Activated CD4-positive, alpha-beta T cell treated with anti-CD3 and anti-CD28 coated beads for 48 hours (primary cell): ENCODE measurements around the gene SPAST.
"Not testable (repeated sequence)": the region's sequence is repeated elsewhere in the genome, so short reads cannot be mapped to it uniquely, and the experiment has no call there.

ENCODE experiments used
- DNase-seq: peaks from one replicate; pipeline ENCODE4 v3.0.0-alpha.2; 2020

Gene SPAST

GRCh38 chr2:32129086-32129485 lies 65.7 kb downstream of the SPAST start:
- DNase-seq = no peak

- DNase-seq = no peak
Observed at GRCh38 chr2:32135409-32135808, 72.1 kb downstream of the SPAST start.

GRCh38 chr2:32136097-32136496 lies 72.7 kb downstream of the SPAST start:
- no peak for DNase-seq

- not testable (repeated sequence) for DNase-seq
Observed at GRCh38 chr2:32151544-32151943, 88.2 kb downstream of the SPAST start.

- no peak for DNase-seq
Observed at GRCh38 chr2:32159678-32160077, 96.3 kb downstream of the SPAST start.

- DNase-seq = no peak
Observed at GRCh38 chr2:32161296-32161695, 97.9 kb downstream of the SPAST start.

- DNase-seq = not testable (repeated sequence)
Observed at GRCh38 chr2:32164254-32164653, 100.9 kb downstream of the SPAST start.

GRCh38 chr2:32165027-32165347 lies 101.6 kb downstream of the SPAST start:
- DNase-seq = not testable (repeated sequence)

- DNase-seq = no peak
Observed at GRCh38 chr2:32166115-32166574, 102.8 kb downstream of the SPAST start.

GRCh38 chr2:32168513-32168912 lies 105.2 kb downstream of the SPAST start:
- DNase-seq = no peak

- DNase-seq = no peak
Observed at GRCh38 chr2:32172870-32173269, 109.5 kb downstream of the SPAST start.

- DNase-seq = no peak
Observed at GRCh38 chr2:32182667-32183066, 119.3 kb downstream of the SPAST start.

- no peak for DNase-seq
Observed at GRCh38 chr2:32189011-32189410, 125.7 kb downstream of the SPAST start.

- DNase-seq = no peak
Observed at GRCh38 chr2:32192418-32192817, 129.1 kb downstream of the SPAST start.

GRCh38 chr2:32200814-32201213 lies 137.5 kb downstream of the SPAST start:
- DNase-seq = no peak

GRCh38 chr2:32203428-32203827 lies 140.1 kb downstream of the SPAST start:
- not testable (repeated sequence) for DNase-seq
